ENCODE results near the gene RASA3.

DNA sequence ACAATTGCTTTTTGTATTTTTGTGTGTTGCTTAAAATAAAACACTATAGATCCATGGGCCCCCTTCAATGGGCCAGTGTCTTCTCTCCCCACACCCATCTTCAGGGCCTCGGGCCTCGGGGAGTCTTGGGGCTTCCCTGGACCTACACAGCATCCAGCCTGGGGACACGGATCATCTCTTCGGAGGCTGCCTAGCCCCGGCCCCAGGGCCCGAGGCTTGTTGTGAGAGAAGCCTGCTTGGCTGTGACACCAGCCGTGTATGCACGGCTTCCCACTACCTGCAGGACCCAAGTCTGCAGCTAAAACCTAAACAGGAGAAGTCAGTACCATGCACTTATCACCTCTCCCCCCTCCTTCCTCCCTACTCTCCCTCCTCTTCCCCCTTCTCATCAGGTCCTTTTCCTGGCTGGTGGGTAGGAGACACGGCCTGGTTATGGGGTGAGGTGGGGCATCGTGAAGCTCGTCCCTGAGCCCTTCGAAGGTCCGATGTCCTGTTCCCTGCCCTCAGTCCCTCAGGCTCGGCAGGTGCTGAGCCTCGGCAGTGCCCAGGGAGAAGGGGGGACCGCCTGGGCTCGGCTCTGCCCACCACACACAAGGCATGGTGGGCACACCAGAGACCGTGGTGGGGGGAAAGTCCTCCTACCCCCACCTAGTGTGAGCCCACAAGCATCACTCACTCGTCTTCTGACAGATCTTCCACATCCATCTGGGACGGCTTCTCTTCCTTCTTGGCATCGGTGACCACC, 168.0 kb downstream of the RASA3 start:
- TF ChIP-seq, protein P1, sequence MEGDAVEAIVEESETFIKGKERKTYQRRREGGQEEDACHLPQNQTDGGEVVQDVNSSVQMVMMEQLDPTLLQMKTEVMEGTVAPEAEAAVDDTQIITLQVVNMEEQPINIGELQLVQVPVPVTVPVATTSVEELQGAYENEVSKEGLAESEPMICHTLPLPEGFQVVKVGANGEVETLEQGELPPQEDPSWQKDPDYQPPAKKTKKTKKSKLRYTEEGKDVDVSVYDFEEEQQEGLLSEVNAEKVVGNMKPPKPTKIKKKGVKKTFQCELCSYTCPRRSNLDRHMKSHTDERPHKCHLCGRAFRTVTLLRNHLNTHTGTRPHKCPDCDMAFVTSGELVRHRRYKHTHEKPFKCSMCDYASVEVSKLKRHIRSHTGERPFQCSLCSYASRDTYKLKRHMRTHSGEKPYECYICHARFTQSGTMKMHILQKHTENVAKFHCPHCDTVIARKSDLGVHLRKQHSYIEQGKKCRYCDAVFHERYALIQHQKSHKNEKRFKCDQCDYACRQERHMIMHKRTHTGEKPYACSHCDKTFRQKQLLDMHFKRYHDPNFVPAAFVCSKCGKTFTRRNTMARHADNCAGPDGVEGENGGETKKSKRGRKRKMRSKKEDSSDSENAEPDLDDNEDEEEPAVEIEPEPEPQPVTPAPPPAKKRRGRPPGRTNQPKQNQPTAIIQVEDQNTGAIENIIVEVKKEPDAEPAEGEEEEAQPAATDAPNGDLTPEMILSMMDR (IDR thresholded peaks at IDR 0.05 in 2 of 3, conservative IDR thresholded peaks at IDR 0.05 in 1 of 3; ENCODE audit: insufficient read depth in 2 of 3, low read depth in 1 of 3, low read length in 3 of 3) = no peak
- no peak for TF ChIP-seq POLR2G (IDR thresholded peaks at IDR 0.05; ENCODE audit: low read depth, low read length)
- TF ChIP-seq, protein P2, sequence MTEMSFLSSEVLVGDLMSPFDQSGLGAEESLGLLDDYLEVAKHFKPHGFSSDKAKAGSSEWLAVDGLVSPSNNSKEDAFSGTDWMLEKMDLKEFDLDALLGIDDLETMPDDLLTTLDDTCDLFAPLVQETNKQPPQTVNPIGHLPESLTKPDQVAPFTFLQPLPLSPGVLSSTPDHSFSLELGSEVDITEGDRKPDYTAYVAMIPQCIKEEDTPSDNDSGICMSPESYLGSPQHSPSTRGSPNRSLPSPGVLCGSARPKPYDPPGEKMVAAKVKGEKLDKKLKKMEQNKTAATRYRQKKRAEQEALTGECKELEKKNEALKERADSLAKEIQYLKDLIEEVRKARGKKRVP (CRISPR knock-in tag; IDR thresholded peaks at IDR 0.05) = no peak
- TF ChIP-seq MAFK (IDR thresholded peaks at IDR 0.05; ENCODE audit: low read length) = no peak
- TF ChIP-seq MXI1 (IDR thresholded peaks at IDR 0.05; ENCODE audit: low read depth, low read length) = no peak
- TF ChIP-seq, protein P3, sequence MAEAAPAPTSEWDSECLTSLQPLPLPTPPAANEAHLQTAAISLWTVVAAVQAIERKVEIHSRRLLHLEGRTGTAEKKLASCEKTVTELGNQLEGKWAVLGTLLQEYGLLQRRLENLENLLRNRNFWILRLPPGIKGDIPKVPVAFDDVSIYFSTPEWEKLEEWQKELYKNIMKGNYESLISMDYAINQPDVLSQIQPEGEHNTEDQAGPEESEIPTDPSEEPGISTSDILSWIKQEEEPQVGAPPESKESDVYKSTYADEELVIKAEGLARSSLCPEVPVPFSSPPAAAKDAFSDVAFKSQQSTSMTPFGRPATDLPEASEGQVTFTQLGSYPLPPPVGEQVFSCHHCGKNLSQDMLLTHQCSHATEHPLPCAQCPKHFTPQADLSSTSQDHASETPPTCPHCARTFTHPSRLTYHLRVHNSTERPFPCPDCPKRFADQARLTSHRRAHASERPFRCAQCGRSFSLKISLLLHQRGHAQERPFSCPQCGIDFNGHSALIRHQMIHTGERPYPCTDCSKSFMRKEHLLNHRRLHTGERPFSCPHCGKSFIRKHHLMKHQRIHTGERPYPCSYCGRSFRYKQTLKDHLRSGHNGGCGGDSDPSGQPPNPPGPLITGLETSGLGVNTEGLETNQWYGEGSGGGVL (CRISPR knock-in tag; IDR thresholded peaks at IDR 0.05) = no peak
- no peak for TF ChIP-seq RAD21 (CRISPR knock-in tag; conservative IDR thresholded peaks at IDR 0.05 in 1 of 2, IDR thresholded peaks at IDR 0.05 in 1 of 2)
- no peak for TF ChIP-seq NCOA1 (IDR thresholded peaks at IDR 0.05; ENCODE audit: low read depth)
- TF ChIP-seq TAF1 (IDR thresholded peaks at IDR 0.05; ENCODE audit: control insufficient read depth, extremely low read depth, insufficient read depth, low read length, severe bottlenecking) = no peak

Data from K562 (cell line).